ENCODE measurements around the gene CDKN2B. TPM values are rescaled to one million over a fixed set of nuclear protein-coding genes. Genes with fewer than 3 reads are reported as not detected.

CDKN2B gene
- total RNA-seq, 2 experiments from 2014 or later, result 0.05 to 0.10 TPM

DNA sequence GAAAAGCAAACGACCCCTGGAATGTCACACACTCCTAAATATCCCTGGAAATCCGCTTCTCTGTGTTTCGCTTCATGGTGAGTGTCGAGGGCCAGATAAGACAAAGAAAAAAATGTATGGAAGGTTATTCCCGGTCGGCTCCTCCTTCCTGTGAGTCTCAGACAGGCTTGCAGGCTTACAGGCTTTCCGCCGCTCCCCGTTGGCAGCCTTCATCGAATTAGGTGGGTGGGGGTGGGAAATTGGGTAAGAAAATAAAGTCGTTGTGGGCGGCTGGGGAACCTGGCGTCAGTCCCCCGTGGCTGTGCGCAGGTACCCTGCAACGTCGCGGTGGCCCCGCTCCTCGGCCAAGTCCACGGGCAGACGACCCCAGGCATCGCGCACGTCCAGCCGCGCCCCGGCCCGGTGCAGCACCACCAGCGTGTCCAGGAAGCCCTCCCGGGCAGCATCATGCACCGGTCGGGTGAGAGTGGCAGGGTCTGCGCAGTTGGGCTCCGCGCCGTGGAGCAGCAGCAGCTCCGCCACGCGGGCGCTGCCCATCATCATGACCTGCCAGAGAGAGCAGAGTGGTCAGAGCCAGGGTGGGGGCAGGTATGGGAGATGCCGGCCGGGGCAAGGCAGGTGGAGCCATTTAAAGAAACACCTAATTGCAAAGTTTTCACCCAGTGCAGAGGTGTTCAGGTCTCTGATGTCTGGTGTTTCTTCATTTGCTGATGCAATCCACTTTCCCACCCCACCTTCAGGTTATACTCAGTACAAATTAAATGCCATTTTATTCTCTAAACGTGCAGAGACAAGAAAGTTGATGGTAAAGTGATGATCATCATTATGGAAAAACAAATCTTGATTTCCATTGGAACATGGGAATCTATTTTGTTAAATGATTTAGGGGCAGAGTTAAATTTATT, 3.2 kb downstream of the CDKN2B start:
- no peaks in the 10 kb centered on the region for H3K36me3 Mint-ChIP-seq
- H3K9me3 Mint-ChIP-seq, result no peaks in the 10 kb centered on the region
- intact Hi-C loops (cut with micrococcal nuclease), result loop anchor here (1.0 to 5.0 kb wide), 3 partner anchors 32 to 236 kb away; no protein-coding TSS in a partner anchor
- H3K4me1 Mint-ChIP-seq (ENCODE audit: low read depth), result peaks cover 24% of the 10 kb centered on the region
- ChIA-PET POLR2A (interaction anchor here (1.2 kb wide), 1 partner anchor 11 kb away, joined by 3 read pairs; the partner anchor contains the start of genes CDKN2A and CDKN2B-AS1), CTCF (interaction anchor here (3.4 to 6.0 kb wide), 3 partner anchors 36 to 193 kb away, joined by 45 to 118 read pairs (median 47); no protein-coding TSS in a partner anchor)
- peaks cover 60% of the 10 kb centered on the region for H3K27me3 Mint-ChIP-seq
- peak overlapping the region; percentile 5 for H3K4me3 Mint-ChIP-seq
- no peak for DNase-seq
- H3K27ac Mint-ChIP-seq, result no peak overlapping the region

- ChIA-PET POLR2A (no interaction called here), CTCF (no interaction called here)
- Mint-ChIP-seq H3K27ac (no peak overlapping the region), H3K9me3 (no peaks in the 10 kb centered on the region), H3K4me1 (ENCODE audit: low read depth) (peaks cover 20% of the 10 kb centered on the region), H3K4me3 (peak overlapping the region; percentile 5), H3K27me3 (peaks cover 57% of the 10 kb centered on the region), H3K36me3 (no peaks in the 10 kb centered on the region)
- DNase-seq, result peak; percentile 25
- intact Hi-C loops (cut with micrococcal nuclease), result loop anchor here (1.0 to 5.0 kb wide), 3 partner anchors 31 to 237 kb away; no protein-coding TSS in a partner anchor
Observed at GRCh38 chr9:22005021-22005701, 3.9 kb downstream of the CDKN2B start.

DNA sequence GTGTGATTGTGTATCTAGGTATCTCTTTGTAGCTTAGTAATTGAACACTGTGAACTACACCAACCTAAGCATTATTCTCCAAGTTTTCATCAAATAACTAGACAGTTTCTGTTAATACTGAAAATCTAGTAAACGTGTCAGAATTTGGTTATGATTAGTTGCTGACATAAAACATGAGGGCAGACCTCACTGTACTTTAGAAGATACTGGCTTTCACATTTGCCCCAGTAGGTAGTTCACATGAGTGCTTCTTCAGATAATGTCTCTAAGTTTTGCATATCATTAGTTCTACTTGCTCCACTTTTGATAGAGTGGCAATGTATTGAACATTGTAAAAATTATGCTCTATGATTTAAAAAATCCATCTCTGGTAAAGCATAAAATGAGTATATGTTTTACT, 7.1 kb downstream of the CDKN2B start:
- ChIA-PET POLR2A (no interaction called here), CTCF (interaction anchor here (1.0 kb wide), 1 partner anchor 188 kb away, joined by 5 read pairs; no protein-coding TSS in a partner anchor)
- intact Hi-C loops (cut with micrococcal nuclease), result no loop called here
- Mint-ChIP-seq H3K4me1 (ENCODE audit: low read depth) (peaks cover 11% of the 10 kb centered on the region), H3K9me3 (no peaks in the 10 kb centered on the region), H3K36me3 (no peaks in the 10 kb centered on the region), H3K27me3 (peaks cover 50% of the 10 kb centered on the region), H3K27ac (no peak overlapping the region), H3K4me3 (no peak overlapping the region)
- DNase-seq, result no peak

DNA sequence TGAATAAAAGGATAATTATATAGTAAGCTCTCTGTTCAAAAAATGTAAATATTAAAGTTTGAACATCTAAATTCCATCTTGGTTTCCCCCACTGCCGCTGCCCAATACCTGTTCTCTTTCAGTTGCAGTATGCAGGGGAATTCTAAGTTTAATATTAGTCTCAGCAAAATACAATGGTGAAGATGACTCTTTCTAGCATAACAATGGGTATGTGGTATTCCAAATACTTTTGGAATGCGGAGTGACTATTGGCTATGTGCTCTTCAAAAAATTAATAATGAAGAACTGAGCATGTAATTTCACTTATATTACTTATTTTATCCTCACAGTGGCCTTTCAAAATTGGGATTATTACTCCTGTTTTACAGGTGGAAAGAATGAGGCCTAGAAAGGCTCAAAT, 11.1 kb downstream of the CDKN2B start:
- Mint-ChIP-seq H3K9me3 (no peaks in the 10 kb centered on the region), H3K4me1 (ENCODE audit: low read depth) (peaks cover 10% of the 10 kb centered on the region), H3K27ac (no peak overlapping the region), H3K27me3 (peaks cover 26% of the 10 kb centered on the region), H3K4me3 (no peak overlapping the region), H3K36me3 (no peaks in the 10 kb centered on the region)
- DNase-seq, result no peak
- ChIA-PET CTCF (interaction anchor here (11.0 kb wide), 1 partner anchor 11 kb away, joined by 88 read pairs; the partner anchor contains the start of gene CDKN2B), POLR2A (no interaction called here)
- intact Hi-C loops (cut with micrococcal nuclease), result loop anchor here (5.0 kb wide), 1 partner anchor 39 kb away; no protein-coding TSS in a partner anchor

DNA sequence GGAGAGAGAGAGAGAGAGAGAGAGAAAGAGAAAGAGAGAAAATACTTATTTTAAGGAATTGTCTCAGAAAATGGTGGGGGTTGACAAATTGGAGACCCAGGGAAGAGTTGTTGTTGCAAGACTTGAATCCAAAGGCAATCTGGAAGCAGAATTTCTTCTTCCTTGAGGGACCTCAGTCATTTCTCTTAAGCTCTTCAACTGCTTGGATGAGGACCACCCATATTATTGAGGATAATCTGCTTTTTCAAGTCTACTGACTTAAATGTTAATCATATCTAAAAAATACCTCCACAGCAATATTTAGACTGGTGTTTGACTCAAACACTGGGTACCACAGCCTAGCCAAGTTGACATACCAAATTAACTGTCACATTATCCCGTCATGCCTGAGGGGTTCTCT, 11.6 kb downstream of the CDKN2B start:
- no peaks in the 10 kb centered on the region for H3K9me3 Mint-ChIP-seq
- ChIA-PET POLR2A (no interaction called here), CTCF (interaction anchor here (11.0 kb wide), 1 partner anchor 12 kb away, joined by 88 read pairs; the partner anchor contains the start of gene CDKN2B)
- intact Hi-C loops (cut with micrococcal nuclease), result loop anchor here (5.0 kb wide), 1 partner anchor 40 kb away; no protein-coding TSS in a partner anchor
- H3K4me1 Mint-ChIP-seq (ENCODE audit: low read depth), result peaks cover 11% of the 10 kb centered on the region
- no peak for DNase-seq
- H3K36me3 Mint-ChIP-seq, result no peaks in the 10 kb centered on the region
- no peak overlapping the region for H3K27ac Mint-ChIP-seq
- no peak overlapping the region for H3K4me3 Mint-ChIP-seq
- peaks cover 24% of the 10 kb centered on the region for H3K27me3 Mint-ChIP-seq

DNA sequence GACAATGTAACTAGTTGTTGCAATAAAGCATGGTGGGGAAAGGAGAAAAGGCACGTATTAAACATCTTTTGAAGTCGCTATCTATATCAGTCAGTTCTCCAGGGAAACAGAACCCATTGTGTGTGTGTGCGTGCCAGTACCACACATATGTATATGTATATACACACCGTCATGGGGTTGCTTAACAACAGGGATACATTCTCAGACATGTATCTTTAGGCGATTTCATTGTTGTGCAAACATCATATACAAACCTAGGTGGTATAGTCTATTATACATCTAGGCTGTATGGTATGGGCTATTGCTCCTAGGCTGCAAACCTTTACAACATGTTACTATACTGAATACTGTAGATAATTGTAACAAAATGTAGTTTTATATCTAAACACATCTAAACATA, 12.2 kb downstream of the CDKN2B start:
- intact Hi-C loops (cut with micrococcal nuclease), result loop anchor here (5.0 kb wide), 1 partner anchor 40 kb away; no protein-coding TSS in a partner anchor
- no peak overlapping the region for H3K4me3 Mint-ChIP-seq
- peaks cover 24% of the 10 kb centered on the region for H3K27me3 Mint-ChIP-seq
- no peaks in the 10 kb centered on the region for H3K9me3 Mint-ChIP-seq
- H3K27ac Mint-ChIP-seq, result no peak overlapping the region
- DNase-seq, result no peak
- ChIA-PET POLR2A (no interaction called here), CTCF (interaction anchor here (1.1 to 11.0 kb wide), 2 partner anchors 10 to 13 kb away, joined by 4 to 88 read pairs; partner anchors contain the start of gene CDKN2B)
- no peaks in the 10 kb centered on the region for H3K36me3 Mint-ChIP-seq
- H3K4me1 Mint-ChIP-seq (ENCODE audit: low read depth), result peaks cover 11% of the 10 kb centered on the region

- Mint-ChIP-seq H3K36me3 (no peaks in the 10 kb centered on the region), H3K27me3 (peaks cover 22% of the 10 kb centered on the region), H3K4me3 (peak overlapping the region; percentile 86), H3K4me1 (ENCODE audit: low read depth) (peaks cover 11% of the 10 kb centered on the region), H3K9me3 (no peaks in the 10 kb centered on the region), H3K27ac (no peak overlapping the region)
- POLR2A ChIA-PET, result no interaction called here
- no peak for DNase-seq
- intact Hi-C loops (cut with micrococcal nuclease), result loop anchor here (5.0 kb wide), 1 partner anchor 41 kb away; no protein-coding TSS in a partner anchor
- CTCF ChIA-PET, result interaction anchor here (0.7 to 11.0 kb wide), 3 partner anchors 9 to 183 kb away, joined by 3 to 88 read pairs (median 4); partner anchors contain the start of gene CDKN2B
Observed at GRCh38 chr9:21996438-21996837, 12.7 kb downstream of the CDKN2B start.

GRCh38 chr9:21995666-21996398, 13.3 kb downstream of the CDKN2B start:
- ChIA-PET CTCF (interaction anchor here (0.7 to 11.0 kb wide), 7 partner anchors 9 to 186 kb away, joined by 3 to 88 read pairs (median 4); partner anchors contain the start of gene CDKN2B), POLR2A (interaction anchor here (1.5 kb wide), 1 partner anchor 9 kb away, joined by 5 read pairs; no protein-coding TSS in a partner anchor)
- Mint-ChIP-seq H3K36me3 (no peaks in the 10 kb centered on the region), H3K27me3 (peaks cover 18% of the 10 kb centered on the region), H3K4me1 (ENCODE audit: low read depth) (peaks cover 11% of the 10 kb centered on the region), H3K4me3 (peak overlapping the region; percentile 86), H3K9me3 (no peaks in the 10 kb centered on the region), H3K27ac (peak overlapping the region; percentile 44)
- intact Hi-C loops (cut with micrococcal nuclease), result loop anchor here (2.0 to 5.0 kb wide), 2 partner anchors 31 to 41 kb away; no protein-coding TSS in a partner anchor
- peak; percentile 28 for DNase-seq

GRCh38 chr9:21995006-21995665, 14.0 kb downstream of the CDKN2B start:
- peak overlapping the region; percentile 75 for H3K27ac Mint-ChIP-seq
- ChIA-PET CTCF (interaction anchor here (1.0 to 11.0 kb wide), 9 partner anchors 12 to 249 kb away, joined by 3 to 88 read pairs (median 5); partner anchors contain the start of gene CDKN2B), POLR2A (interaction anchor here (0.7 to 1.5 kb wide), 3 partner anchors 8 to 55 kb away, joined by 3 to 5 read pairs (median 4); no protein-coding TSS in a partner anchor)
- H3K36me3 Mint-ChIP-seq, result no peaks in the 10 kb centered on the region
- H3K4me1 Mint-ChIP-seq (ENCODE audit: low read depth), result peaks cover 11% of the 10 kb centered on the region
- DNase-seq, result peak; percentile 87
- intact Hi-C loops (cut with micrococcal nuclease), result loop anchor here (2.0 to 5.0 kb wide), 2 partner anchors 30 to 42 kb away; no protein-coding TSS in a partner anchor
- no peaks in the 10 kb centered on the region for H3K9me3 Mint-ChIP-seq
- peaks cover 17% of the 10 kb centered on the region for H3K27me3 Mint-ChIP-seq
- peak overlapping the region; percentile 86 for H3K4me3 Mint-ChIP-seq

- Mint-ChIP-seq H3K9me3 (no peaks in the 10 kb centered on the region), H3K27ac (peak within 1 kb of the TSS; percentile 75), H3K36me3 (no peaks in the 10 kb centered on the region), H3K27me3 (peaks cover 17% of the 10 kb centered on the region), H3K4me3 (peak within 1 kb of the TSS; percentile 86), H3K4me1 (ENCODE audit: low read depth) (peaks cover 11% of the 10 kb centered on the region)
- ChIA-PET CTCF (interaction anchor here (1.0 to 11.0 kb wide), 9 partner anchors 12 to 250 kb away, joined by 3 to 88 read pairs (median 5); partner anchors contain the start of gene CDKN2B), POLR2A (interaction anchor here (0.7 to 1.5 kb wide), 4 partner anchors 8 to 119 kb away, joined by 3 to 5 read pairs (median 4); no protein-coding TSS in a partner anchor)
- DNase-seq, result peak; percentile 62
- intact Hi-C loops (cut with micrococcal nuclease), result loop anchor here (1.0 to 5.0 kb wide), 6 partner anchors 14 to 181 kb away; no protein-coding TSS in a partner anchor
Observed at GRCh38 chr9:21994556-21995005, 14.5 kb downstream of the CDKN2B start, which contains the start of gene CDKN2B-AS1. Gene CDKN2B-AS1 (plus strand): TSS chr9:21994791.

All from activated CD4-positive, alpha-beta memory T cell treated with anti-CD3 and anti-CD28 coated beads for 36 hours (primary cell).